ENCODE results near the gene GALR1.
"Not testable (repeated sequence)": the region's sequence is repeated elsewhere in the genome, so short reads cannot be mapped to it uniquely, and the experiment has no call there.

GALR1 gene

DNA sequence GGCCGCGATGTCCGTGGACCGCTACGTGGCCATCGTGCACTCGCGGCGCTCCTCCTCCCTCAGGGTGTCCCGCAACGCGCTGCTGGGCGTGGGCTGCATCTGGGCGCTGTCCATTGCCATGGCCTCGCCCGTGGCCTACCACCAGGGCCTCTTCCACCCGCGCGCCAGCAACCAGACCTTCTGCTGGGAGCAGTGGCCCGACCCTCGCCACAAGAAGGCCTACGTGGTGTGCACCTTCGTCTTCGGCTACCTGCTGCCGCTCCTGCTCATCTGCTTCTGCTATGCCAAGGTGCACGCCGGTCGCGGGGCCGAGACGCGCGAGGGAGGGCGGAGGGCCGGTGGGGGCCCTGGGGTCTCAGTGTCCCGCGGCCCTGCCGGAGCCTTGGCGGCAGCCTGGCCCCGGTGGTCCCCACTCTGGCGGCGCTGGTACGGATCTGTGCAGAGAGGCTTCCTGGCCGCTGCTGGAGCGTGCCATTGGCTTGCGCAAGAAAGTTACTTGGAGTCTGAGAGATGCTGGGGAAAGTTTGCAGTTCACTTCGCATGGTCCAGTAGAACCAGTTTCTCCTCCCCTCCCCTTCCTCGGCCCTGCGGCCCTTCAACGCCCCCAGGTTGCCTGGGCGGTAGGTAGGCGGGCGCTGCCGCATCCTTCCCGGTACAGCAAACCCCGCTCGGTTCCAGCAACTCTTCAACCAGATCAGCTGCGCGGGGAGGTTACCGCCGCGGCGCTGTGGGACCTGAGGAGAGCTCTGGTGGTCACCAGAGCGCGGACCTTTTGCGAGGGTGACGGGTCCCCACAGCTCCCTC is 1.5 kb downstream of the GALR1 start:
- DNase-seq, result no peak

DNA sequence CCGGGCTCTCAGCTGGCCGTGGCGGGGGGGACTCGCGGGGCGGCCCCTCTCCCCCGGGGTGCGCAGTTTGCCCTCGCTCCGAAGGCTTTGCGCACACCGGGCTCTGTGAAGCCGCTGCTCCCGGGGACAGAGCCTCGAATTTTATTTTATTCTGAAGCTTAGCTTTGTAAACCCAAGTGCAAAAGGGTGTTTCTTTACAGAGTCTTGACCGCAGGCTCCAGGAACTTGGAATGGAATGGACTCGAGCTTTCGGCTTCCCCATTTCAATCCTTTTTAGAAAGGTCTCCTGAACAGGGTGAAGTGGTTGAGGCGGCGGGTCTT is 2.0 kb downstream of the GALR1 start:
- no peak for DNase-seq

DNA sequence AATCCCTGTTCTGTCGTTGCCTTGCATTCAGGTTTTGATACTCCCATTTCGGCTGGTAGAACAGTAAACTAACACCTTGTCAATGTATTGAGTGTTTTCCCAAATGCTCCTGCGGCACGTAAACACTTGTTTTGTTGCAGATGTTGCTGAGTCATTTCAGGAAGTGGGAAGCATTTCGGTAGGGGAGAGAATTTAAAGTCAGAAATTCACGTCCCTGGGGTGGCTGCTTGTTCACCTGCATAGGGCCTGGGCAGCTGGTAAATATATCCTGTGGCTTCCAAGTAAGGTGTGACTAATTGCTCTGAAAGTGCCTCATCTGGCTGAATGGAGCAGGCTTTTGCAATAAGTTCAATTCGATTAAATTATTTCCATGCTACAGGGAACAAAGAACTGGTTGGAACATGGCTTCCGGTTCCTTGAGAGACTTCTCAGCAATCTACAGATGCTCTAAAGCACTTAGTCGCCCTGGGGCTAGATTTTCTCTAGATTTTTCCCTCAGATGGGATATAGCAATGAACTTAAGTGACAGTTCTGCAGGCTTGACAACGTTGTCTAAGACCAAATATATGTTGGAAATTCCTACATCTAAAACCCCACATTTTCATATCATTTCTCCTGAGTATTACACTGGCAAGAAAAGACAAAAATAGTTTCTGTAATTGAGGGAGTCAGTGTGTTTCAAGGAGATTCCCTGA is 5.2 kb downstream of the GALR1 start:
- no peak for DNase-seq

DNA sequence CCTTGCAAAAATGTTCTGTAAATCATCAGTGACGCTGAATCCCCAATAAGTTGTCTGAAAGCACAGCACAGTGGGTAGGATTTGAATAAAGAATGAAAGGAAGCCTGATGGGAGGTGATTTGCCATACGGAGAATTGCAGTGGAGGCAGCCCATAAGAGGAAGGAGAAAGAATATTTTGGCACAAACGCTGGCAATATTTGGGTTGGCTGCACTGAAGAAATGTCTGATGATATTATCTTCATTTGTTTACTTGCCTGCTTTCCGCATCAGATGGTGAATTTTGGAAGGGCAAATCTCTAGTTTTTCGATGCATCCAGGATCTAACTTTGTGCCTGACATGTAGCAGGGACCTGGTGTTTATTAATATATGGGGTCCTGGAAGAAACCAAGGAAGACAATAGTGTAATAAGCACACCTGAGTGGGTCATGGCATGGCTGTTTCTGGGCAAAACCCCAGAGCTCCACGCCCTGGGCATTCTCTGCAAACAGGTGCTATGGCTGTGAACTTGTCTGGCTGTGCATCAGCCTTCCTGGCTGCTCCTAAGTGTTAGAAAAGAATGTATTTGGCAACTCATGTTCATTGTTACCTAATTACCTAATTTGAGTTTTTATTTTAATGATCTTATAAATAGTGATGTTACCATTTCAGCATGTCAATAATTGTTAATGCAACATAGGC is 5.9 kb downstream of the GALR1 start:
- DNase-seq, result no peak

DNA sequence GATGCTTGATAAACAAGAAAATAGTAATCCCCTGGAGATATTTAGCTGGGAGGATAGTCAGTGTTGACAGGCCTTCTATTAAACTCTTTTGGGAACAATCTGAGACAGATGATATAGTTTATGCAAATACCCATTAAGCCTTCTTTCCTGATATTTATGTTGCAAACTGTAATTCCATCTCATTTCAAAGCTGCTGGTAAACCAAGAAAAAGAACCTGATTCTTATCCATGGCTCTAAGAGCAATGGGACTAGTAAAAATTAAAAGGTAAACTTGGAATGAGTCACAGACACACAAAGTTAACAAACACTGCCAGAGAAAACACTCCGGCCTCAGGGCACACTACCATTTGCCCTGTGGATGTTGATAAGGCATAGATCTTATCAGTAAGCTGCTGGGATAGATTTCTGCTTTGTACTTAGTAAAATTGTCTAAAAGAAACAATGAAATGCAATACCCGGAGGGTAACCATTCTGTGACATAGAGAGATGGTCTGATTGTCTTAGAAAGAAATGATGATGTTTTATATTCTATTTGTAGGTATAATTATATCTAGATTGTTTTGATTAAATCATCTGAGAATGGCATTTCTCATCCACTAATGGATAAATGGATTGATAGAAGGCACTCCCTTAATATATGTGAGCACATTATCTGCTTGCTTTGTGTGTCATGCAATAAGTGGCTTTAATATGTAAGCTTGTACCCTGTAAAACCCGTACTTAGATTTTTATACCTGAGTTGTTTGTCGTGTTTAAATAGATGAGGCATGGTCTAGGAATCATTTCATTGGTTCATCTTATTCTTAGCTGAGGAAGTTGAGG is 13.2 kb downstream of the GALR1 start:
- no peak for DNase-seq

DNA sequence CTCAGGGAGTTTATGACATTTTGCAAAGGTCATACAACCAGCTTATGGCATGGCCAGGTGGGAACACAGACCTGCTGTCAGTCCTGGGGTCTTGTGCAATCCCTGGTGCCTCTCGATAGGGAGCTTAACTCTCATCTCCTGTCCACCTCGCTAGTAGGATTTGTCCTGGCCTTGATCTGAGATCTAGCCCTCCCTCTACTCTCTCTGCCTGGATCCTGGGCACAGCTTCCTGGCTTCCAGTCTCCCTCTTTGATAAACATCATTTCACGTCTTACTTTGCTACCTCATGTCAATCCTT is 13.8 kb downstream of the GALR1 start:
- DNase-seq, result no peak

DNA sequence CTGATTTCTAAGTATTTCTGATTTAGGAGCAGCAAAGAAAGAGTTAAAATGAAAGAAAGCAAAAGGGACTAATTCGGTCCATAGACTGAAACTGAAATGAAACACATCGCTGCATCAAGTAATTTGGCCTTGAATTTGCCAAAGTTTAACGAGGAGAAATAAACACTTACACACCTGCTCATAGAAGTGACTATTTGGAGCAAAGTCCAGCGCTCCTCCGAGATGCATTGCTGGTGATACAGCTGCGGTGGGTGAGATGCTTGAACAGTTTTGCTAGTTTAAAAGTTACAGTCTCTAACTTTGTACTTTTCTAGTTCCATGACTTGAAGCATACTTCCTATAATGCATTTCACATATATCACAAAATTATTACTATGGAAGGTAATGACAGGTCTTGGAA is 18.3 kb downstream of the GALR1 start:
- DNase-seq, result no peak

DNA sequence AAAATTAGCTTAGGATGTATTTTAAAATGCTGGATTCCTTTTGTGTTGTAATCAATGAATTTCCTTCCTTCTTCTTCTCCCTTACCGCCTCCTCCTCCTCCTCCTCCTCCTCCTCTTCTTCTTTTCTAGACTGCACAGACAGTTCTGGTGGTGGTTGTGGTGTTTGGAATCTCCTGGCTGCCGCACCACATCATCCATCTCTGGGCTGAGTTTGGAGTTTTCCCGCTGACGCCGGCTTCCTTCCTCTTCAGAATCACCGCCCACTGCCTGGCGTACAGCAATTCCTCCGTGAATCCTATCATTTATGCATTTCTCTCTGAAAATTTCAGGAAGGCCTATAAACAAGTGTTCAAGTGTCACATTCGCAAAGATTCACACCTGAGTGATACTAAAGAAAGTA is 18.8 kb downstream of the GALR1 start:
- DNase-seq, result no peak

DNA sequence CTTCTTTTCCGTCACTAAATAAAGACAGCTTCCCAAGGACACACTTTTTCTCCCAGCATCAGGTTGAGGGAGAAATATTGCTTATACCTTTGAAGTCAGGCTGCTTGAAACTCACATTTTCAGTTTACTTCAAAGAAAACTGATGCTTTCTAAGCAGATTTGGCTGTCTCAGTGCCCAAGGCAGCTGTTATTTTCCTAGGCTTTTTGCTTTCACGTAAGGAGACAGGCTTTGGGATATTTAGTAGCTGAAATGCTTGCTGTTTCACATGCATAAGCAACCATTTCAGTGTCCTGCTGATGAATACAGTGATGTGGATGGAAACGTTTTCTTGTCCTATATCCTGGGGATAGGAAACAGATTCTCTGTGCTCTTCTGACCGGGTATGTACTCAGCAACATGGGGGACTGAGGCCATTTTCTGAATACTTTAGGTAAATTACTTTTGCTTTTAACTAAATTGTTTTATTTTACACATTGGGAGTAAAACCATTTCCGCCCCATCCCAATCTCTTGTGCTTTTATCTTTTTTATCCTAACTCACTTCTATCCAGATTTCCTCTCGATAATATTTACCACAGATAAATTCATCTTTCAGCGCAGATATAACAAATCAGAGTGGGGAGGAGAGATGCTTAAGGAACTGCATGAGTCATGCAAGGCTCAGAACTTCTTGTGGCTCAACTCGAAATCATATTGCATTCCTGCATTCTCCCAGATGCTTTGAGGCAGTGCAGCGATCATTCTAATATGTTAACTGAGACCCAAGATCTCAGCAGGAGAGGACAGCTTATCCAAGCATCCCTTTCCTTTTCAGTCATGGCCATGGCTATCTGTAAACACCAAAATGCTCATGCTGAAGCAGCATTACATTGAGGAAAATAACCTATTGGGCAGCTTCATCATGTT is 22.2 kb downstream of the GALR1 start:
- no peak for DNase-seq

DNA sequence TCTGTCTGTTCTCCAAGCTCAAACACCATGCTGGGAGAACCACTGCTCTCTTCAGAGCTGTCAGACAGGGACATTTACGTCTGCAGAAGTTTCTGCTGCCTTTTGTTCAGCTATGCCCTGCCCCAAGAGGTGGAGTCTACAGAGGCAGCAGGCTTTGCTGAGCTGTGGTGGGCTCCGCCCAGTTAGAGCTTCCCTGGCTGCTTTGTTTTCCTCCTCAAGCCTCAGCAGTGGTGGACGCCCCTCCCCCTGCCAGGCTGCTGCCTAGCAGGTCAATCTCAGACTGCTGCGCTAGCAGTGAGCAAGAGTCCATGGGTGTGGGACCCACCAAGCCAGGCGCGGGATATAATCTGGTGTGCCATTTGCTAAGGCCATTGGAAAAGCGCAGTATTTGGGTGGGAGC is 41.2 kb downstream of the GALR1 start:
- DNase-seq, result not testable (repeated sequence)

DNA sequence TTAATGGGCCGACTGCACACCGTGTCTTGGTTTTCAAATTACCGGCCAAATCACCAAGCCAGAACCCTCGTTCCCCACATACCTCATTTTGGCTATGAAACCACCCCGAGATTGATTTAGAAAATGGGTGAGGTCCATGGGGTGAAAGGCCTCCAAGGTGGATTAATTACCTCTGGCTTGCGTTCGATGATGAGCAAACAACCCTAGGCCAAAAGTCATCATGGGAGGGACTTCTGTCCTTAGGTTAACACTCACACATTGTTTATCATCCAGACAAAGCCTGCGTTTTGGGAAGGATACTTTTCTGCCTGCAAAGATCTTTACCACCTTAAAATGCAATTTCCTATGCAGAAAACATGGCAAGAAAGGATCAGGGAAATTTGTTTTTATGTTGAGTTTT is 48.5 kb downstream of the GALR1 start:
- no peak for DNase-seq

DNA sequence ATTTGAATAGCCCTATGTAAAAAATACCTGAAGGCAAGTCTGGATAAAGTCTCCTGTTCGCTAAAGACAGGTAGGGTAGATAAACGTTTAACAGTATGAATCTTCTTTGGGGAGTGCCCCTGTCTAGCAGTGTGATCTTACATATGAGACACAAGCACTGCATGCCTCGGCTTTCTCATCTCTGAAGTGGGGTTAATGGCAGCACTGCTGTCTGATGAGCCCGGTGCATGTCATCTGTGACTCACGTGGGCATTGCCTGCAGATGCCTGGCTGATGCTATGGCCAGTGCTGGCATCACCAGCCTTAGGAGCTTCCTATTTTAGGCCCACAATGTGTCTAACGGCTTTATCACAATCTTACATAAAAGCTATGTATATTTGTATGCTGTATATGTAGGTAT is 50.1 kb downstream of the GALR1 start:
- no peak for DNase-seq

DNA sequence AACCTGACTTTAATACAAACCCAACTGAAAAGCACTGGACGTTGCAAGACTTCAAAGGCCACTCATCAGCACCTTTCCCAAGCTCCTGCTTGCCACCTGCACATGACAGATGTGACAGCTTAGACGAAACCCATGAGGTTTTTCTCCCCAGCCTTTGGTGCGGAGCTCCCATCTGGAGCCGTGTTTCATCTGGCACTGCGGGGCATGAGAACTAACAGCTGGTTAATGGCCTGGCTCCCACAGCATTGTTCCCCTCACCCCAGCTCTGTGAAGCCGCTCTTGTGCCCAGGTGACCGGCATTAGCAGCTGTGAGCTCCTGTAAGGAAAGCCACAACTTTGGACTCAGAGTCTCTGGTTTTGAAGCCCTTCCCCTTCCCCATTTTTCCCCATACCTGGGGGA is 50.9 kb downstream of the GALR1 start:
- no peak for DNase-seq

DNA sequence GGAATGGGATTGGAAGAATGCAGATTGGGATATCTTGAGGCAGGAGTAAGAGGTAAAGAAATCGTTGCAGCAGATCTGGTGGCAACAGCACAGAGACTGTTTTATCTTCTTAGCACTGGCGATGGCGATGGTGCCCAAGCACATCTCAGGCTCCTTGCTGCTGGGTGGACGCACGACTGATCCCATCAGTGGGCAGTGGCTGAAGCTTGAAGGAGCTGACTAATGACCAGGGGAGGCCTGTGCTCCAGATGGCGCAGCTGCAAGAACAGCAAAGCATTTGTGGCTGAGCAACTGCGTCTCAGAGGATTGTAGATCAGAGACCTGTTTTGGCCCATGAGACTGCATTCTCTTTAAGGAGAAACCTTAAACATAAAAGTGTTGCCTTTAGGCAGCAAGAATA is 54.6 kb downstream of the GALR1 start:
- no peak for DNase-seq

DNA sequence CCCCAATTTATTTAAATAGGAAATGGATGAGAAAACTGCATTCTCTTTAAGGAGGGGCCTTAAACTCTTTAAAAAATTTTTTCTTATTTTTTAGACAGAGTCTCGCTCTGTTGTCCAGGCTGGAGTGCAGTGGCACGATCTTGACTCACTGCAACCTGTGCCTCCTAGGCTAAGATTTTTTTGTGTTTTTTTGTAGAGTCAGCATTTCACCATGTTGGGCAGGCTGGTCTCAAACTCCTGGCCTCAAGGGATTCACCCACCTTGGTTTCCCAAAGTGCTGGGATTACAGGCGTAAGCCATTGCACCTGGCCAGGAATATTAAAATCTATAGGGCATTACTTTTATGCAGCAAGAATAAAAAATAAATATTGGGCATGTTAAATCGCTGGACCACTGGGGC is 56.0 kb downstream of the GALR1 start:
- no peak for DNase-seq

DNA sequence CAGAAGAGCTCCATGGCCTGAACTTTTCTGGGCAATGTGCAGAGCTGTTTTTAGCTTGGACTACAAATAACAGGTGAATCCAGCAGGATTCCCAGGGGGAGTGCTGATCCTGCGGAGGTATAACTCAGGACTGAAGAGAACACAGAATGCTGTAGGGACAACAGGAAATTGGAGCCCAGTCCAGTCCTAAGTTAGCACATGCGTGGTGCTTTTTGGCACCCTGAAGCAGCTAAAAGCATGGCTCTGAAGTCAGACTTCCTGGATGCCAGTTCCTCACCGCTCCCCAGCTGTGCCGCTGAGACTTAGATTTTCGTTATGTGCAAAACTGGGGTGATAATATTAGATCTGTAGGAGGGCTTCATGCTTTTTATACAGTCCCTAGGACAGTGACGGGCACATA is 58.6 kb downstream of the GALR1 start:
- DNase-seq, result no peak

DNA sequence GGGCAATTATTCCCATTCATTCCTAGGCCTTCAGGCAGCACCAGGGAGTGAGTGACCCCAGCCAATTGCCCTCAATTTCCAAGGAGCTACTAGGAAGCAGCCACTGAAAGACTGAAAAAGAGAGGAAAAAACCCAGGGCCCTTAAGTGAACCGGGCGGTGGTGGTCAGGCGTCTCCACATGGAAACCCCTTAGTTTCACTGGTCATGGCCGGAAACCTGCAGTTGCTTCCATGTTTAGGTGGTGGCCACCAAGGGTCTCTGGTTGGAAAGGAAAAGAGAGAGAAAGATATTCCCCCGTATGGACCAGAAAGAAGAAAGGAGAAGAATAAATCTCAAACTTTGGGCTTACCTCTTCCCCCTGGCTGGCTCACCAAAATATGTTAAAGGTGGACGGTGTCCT is 64.9 kb downstream of the GALR1 start:
- DNase-seq, result no peak

DNA sequence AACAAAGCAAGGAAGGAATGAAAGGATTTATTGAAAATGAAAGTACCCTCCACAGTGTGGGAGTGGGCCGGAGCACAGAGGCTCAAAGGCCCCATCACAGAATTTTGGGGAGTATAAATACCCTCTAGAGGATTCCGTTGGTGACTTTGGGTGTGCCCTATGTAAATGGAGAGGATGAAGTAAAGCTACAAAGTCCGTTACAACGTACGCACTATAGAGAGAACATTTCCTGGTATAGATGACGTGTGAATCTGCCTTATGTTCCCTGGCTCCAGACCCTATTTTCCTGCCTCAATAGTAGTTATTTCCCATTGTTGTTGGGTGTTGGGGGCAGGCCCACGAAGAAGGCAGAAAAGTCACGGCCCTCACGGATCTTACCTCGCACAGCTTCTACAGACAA is 65.3 kb downstream of the GALR1 start:
- no peak for DNase-seq

DNA sequence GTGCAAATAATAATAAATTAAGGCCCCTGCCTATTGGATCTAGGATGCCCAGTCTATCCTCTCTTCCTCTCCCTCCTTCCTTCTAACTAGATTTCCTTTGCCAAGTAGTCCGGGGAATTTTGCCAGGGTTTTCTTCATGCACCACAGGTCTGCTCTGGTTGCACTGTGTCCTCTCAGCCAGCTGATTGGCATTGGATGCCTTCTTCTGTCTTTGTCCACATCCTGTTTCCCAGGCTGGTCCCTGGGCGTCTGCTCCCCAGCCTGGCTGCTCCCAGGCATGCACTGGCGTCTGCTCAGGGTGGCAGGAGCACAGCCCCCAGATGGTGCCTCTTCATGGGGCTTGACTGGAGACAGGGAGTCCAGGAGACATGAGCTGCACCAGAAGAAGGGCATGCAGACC is 66.4 kb downstream of the GALR1 start:
- DNase-seq, result no peak

DNA sequence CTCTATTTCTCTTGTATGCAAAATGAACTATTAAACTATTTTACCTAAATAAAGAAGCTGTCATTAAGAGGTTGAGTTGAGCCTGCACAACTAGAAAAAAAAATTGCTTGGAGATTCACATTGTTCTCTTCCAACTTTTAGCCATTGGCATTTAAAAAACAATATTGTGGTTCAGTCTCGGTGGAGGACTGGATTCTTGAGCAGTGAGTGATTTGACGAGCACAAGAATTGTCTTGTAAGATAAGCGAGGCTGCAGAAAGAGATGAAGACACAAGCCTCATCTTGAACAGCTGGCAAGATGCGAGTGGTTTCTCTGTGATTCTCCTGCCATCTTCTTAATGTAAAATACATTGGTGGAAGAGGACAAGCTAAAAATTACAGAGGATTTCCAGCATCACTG is 67.0 kb downstream of the GALR1 start:
- no peak for DNase-seq

DNA sequence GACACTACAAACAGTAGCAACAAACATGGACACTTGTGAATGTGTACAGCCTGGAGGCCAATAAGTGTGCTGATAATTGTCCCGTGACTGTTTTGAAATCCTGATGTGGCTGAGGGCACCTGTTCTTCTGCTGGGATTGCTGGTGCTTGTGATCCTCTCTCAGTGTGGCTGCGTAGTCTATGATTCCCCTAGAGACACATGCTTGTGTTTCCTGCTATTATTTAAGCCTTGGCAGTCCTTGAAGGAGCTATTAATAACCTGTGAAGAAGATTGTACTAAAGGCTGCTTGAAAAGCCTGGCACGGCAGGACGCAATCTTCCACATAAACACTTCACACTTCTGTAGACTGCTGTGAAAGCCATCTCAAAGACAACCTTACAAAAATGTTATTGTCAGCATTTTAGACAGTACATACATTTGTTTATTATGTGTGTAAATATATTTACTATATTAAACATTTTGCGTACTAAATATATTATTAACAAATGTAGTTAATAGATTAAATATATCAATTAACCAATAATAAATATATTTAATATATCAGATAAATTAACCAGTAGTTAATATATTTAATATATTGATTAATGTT is 71.4 kb downstream of the GALR1 start:
- no peak for DNase-seq

All from activated naive CD4-positive, alpha-beta T cell (primary cell).